CD14-positive monocyte (primary cell): Measurements from ENCODE around the gene DOCK1. TPM values are rescaled to one million over a fixed set of nuclear protein-coding genes. Genes with fewer than 3 reads are reported as not detected.

Experiments used
- DNase-seq, 3 donors: peaks; one replicate each; pipeline ENCODE4 v3.0.0-alpha.2; 2011 to 2022
- H2AFZ ChIP-seq: 2 replicates; pipeline ENCODE4 v1.6.0; 2012; ENCODE audit warnings: mild to moderate bottlenecking, low read depth, low read length, inconsistent platforms; ENCODE audit not compliant: insufficient read depth, poor library complexity, severe bottlenecking
- H3K27ac ChIP-seq, 2 donors: 1 replicate in 1 of 2; 2 replicates in 1 of 2; pipeline ENCODE4 v1.5.1; 2012 to 2013; ENCODE audit warnings: low read length in 2 of 2, control low read depth in 1 of 2, inconsistent platforms in 1 of 2, low read depth in 1 of 2, mild to moderate bottlenecking in 1 of 2
- H3K27me3 ChIP-seq, 2 donors: one replicate each; pipeline versions ENCODE4 v1.6.0 to v1.6.1; 2011 to 2013; ENCODE audit warnings: low read length in 2 of 2; ENCODE audit not compliant: control insufficient read depth in 2 of 2, insufficient read depth in 2 of 2
- H3K36me3 ChIP-seq, 2 donors: replicated peaks in 1 of 2; 1 replicate in 1 of 2; 2 replicates in 1 of 2; pipeline versions ENCODE4 v1.5.1 to v1.6.1; 2012 to 2013; ENCODE audit warnings: low read length in 2 of 2, control low read depth in 1 of 2, inconsistent platforms in 1 of 2, mild to moderate bottlenecking in 1 of 2; ENCODE audit not compliant: insufficient read depth in 2 of 2, control insufficient read depth in 1 of 2
- H3K4me1 ChIP-seq, 2 donors: 1 replicate in 1 of 2; 2 replicates in 1 of 2; pipeline versions ENCODE4 v1.5.1 to v1.6.1; 2012 to 2013; ENCODE audit warnings: low read length in 2 of 2, control low read depth in 1 of 2, inconsistent platforms in 1 of 2, mild to moderate bottlenecking in 1 of 2, moderate library complexity in 1 of 2; ENCODE audit not compliant: insufficient read depth in 2 of 2, control insufficient read depth in 1 of 2
- H3K4me2 ChIP-seq: replicated peaks from 2 replicates; pipeline ENCODE3; 2012; ENCODE audit warnings: low read length, moderate library complexity, mild to moderate bottlenecking; ENCODE audit not compliant: poor library complexity, severe bottlenecking; ENCODE audit errors: extremely low read depth
- H3K4me3 ChIP-seq, 3 experiments: fragments of 200-600 bp in 1 of 3; sonication (generic) in 1 of 3; replicated peaks in 1 of 3; 1 replicate in 2 of 3; 2 replicates in 1 of 3; pipeline ENCODE4 v1.5.1; 2011 to 2013; ENCODE audit warnings: low read length in 3 of 3, mild to moderate bottlenecking in 3 of 3, control low read depth in 2 of 3, low read depth in 2 of 3, inconsistent platforms in 1 of 3, moderate library complexity in 1 of 3
- H3K79me2 ChIP-seq: 2 replicates; pipeline ENCODE4 v1.6.0; 2012; ENCODE audit warnings: mild to moderate bottlenecking, control low read depth, inconsistent platforms, low read length, moderate library complexity; ENCODE audit not compliant: insufficient read depth
- H3K9ac ChIP-seq: 2 replicates; pipeline ENCODE4 v1.6.0; 2017; ENCODE audit warnings: low read length, mild to moderate bottlenecking; ENCODE audit not compliant: insufficient read depth, poor library complexity, severe bottlenecking
- H3K9me3 ChIP-seq, 2 donors: replicated peaks in 1 of 2; 1 replicate in 1 of 2; 2 replicates in 1 of 2; pipeline versions ENCODE4 v1.5.1 to v1.6.1; 2012 to 2013; ENCODE audit warnings: low read length in 2 of 2, control low read depth in 1 of 2; ENCODE audit not compliant: control insufficient read depth in 1 of 2, insufficient read depth in 1 of 2
- H4K20me1 ChIP-seq: 2 replicates; pipeline ENCODE4 v1.6.0; 2012; ENCODE audit warnings: mild to moderate bottlenecking, low read length, control low read depth, moderate library complexity; ENCODE audit not compliant: insufficient read depth
- H3K27ac Mint-ChIP-seq, 7 donors: one replicate each; pipeline ENCODE4 v1.8.0; 2020; ENCODE audit warnings: mild to moderate bottlenecking in 7 of 7, mixed read lengths in 7 of 7, moderate library complexity in 6 of 7, inconsistent platforms in 2 of 7
- H3K27me3 Mint-ChIP-seq, 3 donors: one replicate each; pipeline ENCODE4 v1.8.0; 2021 to 2022; ENCODE audit warnings: low read depth in 3 of 3, mild to moderate bottlenecking in 3 of 3, mixed read lengths in 3 of 3, moderate library complexity in 3 of 3, inconsistent platforms in 1 of 3
- H3K36me3 Mint-ChIP-seq, 2 donors: one replicate each; pipeline ENCODE4 v1.8.0; 2020; ENCODE audit warnings: mixed read lengths in 2 of 2, inconsistent platforms in 1 of 2, mild to moderate bottlenecking in 1 of 2
- H3K4me1 Mint-ChIP-seq: one replicate; pipeline ENCODE4 v1.8.0; 2020; ENCODE audit warnings: mild to moderate bottlenecking, mixed read lengths
- H3K4me3 Mint-ChIP-seq, 2 donors: one replicate each; pipeline ENCODE4 v1.8.0; 2020; ENCODE audit warnings: mild to moderate bottlenecking in 2 of 2, mixed read lengths in 2 of 2, moderate library complexity in 1 of 2
- H3K9me3 Mint-ChIP-seq, 7 donors: one replicate each; pipeline ENCODE4 v1.8.0; 2020 to 2022; ENCODE audit warnings: mixed read lengths in 7 of 7, mild to moderate bottlenecking in 6 of 7, moderate library complexity in 6 of 7, inconsistent platforms in 2 of 7
- CTCF ChIP-seq: fragments of 200-600 bp; IDR thresholded peaks from one replicate; pipeline ENCODE4 v1.8.0; 2022; ENCODE audit warnings: antibody characterized with exemption, mild to moderate bottlenecking
- WGBS: methylation state at CpG from one replicate; pipeline ENCODE4 v1.1.5; 2013; ENCODE audit warnings: missing lambda C conversion rate; ENCODE audit not compliant: insufficient coverage; 5-methylcytosine and 5-hydroxymethylcytosine counted together
- intact Hi-C, 2 donors: fragments of 100-400 bp; cut with micrococcal nuclease; formaldehyde crosslinking; loops; one replicate each; pipeline versions ENCODE4 v1.15.0 to v1.15.1; 2023
- polyA plus RNA-seq, 3 donors: library from polyadenylated mRNA; depleted of rRNA in 1 of 3; unstranded in 2 of 3; stranded (reverse) in 1 of 3; fragments of 300-500 nt in 2 of 3; fragments of >200 nt in 1 of 3; fragmentation: Illumina TruSeq in 2 of 3; gene quantifications; 1 replicate in 2 of 3; 2 replicates in 1 of 3; pipeline ENCODE4 v1.2.3, GENCODE V29; 2012 to 2021

The DOCK1 gene
- polyA plus RNA-seq, 3 donors = 0.31 to 0.35 TPM; not detected in 1

GRCh38 chr10:126975221-126975620 is 70.0 kb downstream of the DOCK1 start:
- H3K27me3 ChIP-seq = no peaks in the 10 kb centered on the region
- H3K36me3 Mint-ChIP-seq = no peaks in the 10 kb centered on the region
- no peaks in the 10 kb centered on the region for H3K4me1 ChIP-seq
- no peak overlapping the region for H2AFZ ChIP-seq
- no peaks in the 10 kb centered on the region for H3K36me3 ChIP-seq
- H3K4me1 Mint-ChIP-seq = peaks cover 2% of the 10 kb centered on the region
- DNase-seq = no peak
- TF ChIP-seq CTCF = no peak
- H3K79me2 ChIP-seq = no peaks in the 10 kb centered on the region
- no peak overlapping the region for H3K27ac Mint-ChIP-seq
- H3K9ac ChIP-seq = no peak overlapping the region
- no peaks in the 10 kb centered on the region for H4K20me1 ChIP-seq
- intact Hi-C loops = no loop called here
- peaks cover 0 to 6% (median 2%) of the 10 kb centered on the region in 3 donors for H3K27me3 Mint-ChIP-seq
- H3K27ac ChIP-seq = no peak overlapping the region
- H3K9me3 Mint-ChIP-seq = no peaks in the 10 kb centered on the region
- H3K9me3 ChIP-seq = no peaks in the 10 kb centered on the region
- WGBS = no CpG with 5 or more reads among the region's 5 CpGs
- no peak overlapping the region for H3K4me2 ChIP-seq
- H3K4me3 Mint-ChIP-seq = no peak overlapping the region
- H3K4me3 ChIP-seq = no peak overlapping the region

GRCh38 chr10:126977216-126977615 is 72.0 kb downstream of the DOCK1 start:
- no peaks in the 10 kb centered on the region for H3K9me3 ChIP-seq
- no peaks in the 10 kb centered on the region for H3K36me3 ChIP-seq
- H3K4me1 ChIP-seq = no peaks in the 10 kb centered on the region
- Mint-ChIP-seq H3K9me3 (peaks cover 0 to 1% (median 0%) of the 10 kb centered on the region in 7 donors), H3K4me3 (no peak overlapping the region), H3K36me3 (no peaks in the 10 kb centered on the region), H3K4me1 (peaks cover 2% of the 10 kb centered on the region), H3K27ac (peak overlapping the region in 1 of 7 donors; percentile 57), H3K27me3 (peaks cover 0 to 8% (median 2%) of the 10 kb centered on the region in 3 donors)
- H2AFZ ChIP-seq = no peak overlapping the region
- no peaks in the 10 kb centered on the region for H4K20me1 ChIP-seq
- no peak for TF ChIP-seq CTCF
- 0% methylated on average over 2 of the region's 6 CpGs for WGBS
- intact Hi-C loops = no loop called here
- no peaks in the 10 kb centered on the region for H3K79me2 ChIP-seq
- no peak for DNase-seq
- H3K4me2 ChIP-seq = no peak overlapping the region
- no peak overlapping the region for H3K27ac ChIP-seq
- H3K27me3 ChIP-seq = no peaks in the 10 kb centered on the region
- H3K9ac ChIP-seq = no peak overlapping the region
- H3K4me3 ChIP-seq = no peak overlapping the region
